Measurements from ENCODE around the gene GPBP1L1. TPM values are rescaled to one million over a fixed set of nuclear protein-coding genes. Genes with fewer than 3 reads are reported as not detected.

Gene GPBP1L1
- total and polyA plus RNA-seq, 12 donors = 34.5 to 122 (median 79.1) TPM

- Histone ChIP-seq H3K9me3 (replicated peaks in 1 of 3) (no peaks in the 10 kb centered on the region), H3K36me3 (replicated peaks in 1 of 2) (peaks cover 0 to 74% of the 10 kb centered on the region in 2 donors), H3K27me3 (no peaks in the 10 kb centered on the region), H3K4me3 (no peak overlapping the region), H3K4me1 (replicated peaks in 1 of 2) (peaks cover 4 to 12% of the 10 kb centered on the region in 2 donors), H3K27ac (peak overlapping the region in 1 of 5 donors; percentile 51)
- intact Hi-C loops (cut with DNase I) = no loop called here
- TF ChIP-seq POLR2A (IDR thresholded peaks at IDR 0.05) = no peak
- TF ChIP-seq CTCF (IDR thresholded peaks at IDR 0.05) = no peak
- DNase-seq = no peak
Observed at GRCh38 chr1:45629035-45629434, 57.3 kb downstream of the GPBP1L1 start.

GRCh38 chr1:45623972-45624371 is 62.4 kb downstream of the GPBP1L1 start, which contains the start of gene CCDC17:
CCDC17 (minus strand) TSS chr1:45624054; CDS start chr1:45623909, 145 bp downstream.
- no peaks in the 10 kb centered on the region for H3K27me3 ChIP-seq
- H3K4me3 ChIP-seq = no peak within 1 kb of the TSS
- peaks cover 1 to 10% of the 10 kb centered on the region in 2 donors for H3K4me1 ChIP-seq (replicated peaks in 1 of 2)
- H3K36me3 ChIP-seq (replicated peaks in 1 of 2) = peaks cover 0 to 23% of the 10 kb centered on the region in 2 donors
- 42 to 61% (median 51%) methylated on average over 4 of the region's 4 CpGs for WGBS, 4 donors
- TF ChIP-seq CTCF (IDR thresholded peaks at IDR 0.05) (no peak), POLR2A (IDR thresholded peaks at IDR 0.05) (no peak)
- DNase-seq = no peak
- H3K9me3 ChIP-seq (replicated peaks in 1 of 3) = no peaks in the 10 kb centered on the region
- peak within 1 kb of the TSS in 1 of 5 donors; percentile 44 for H3K27ac ChIP-seq
- intact Hi-C loops (cut with DNase I) = no loop called here

GRCh38 chr1:45622524-45623394 is 63.6 kb downstream of the GPBP1L1 start:
- Histone ChIP-seq H3K36me3 (replicated peaks in 1 of 2) (peaks cover 0 to 17% of the 10 kb centered on the region in 2 donors), H3K4me3 (no peak overlapping the region), H3K4me1 (replicated peaks in 1 of 2) (peaks cover 0 to 10% of the 10 kb centered on the region in 2 donors), H3K27me3 (no peaks in the 10 kb centered on the region), H3K27ac (peak overlapping the region in 2 of 5 donors; percentile 44), H3K9me3 (replicated peaks in 1 of 3) (no peaks in the 10 kb centered on the region)
- no peak for DNase-seq
- TF ChIP-seq CTCF (IDR thresholded peaks at IDR 0.05) (no peak), POLR2A (IDR thresholded peaks at IDR 0.05) (no peak)
- 63 to 84% (median 74%) methylated on average over 46 to 78 of the region's 78 CpGs for WGBS, 4 donors
- intact Hi-C loops (cut with DNase I) = no loop called here

- Histone ChIP-seq H3K4me3 (no peak overlapping the region), H3K9me3 (replicated peaks in 1 of 3) (no peaks in the 10 kb centered on the region), H3K4me1 (replicated peaks in 1 of 2) (peaks cover 0 to 10% of the 10 kb centered on the region in 2 donors), H3K36me3 (replicated peaks in 1 of 2) (peaks cover 0 to 20% of the 10 kb centered on the region in 2 donors), H3K27me3 (no peaks in the 10 kb centered on the region), H3K27ac (peak overlapping the region in 2 of 5 donors; percentile 44)
- TF ChIP-seq POLR2A (IDR thresholded peaks at IDR 0.05) (no peak), CTCF (IDR thresholded peaks at IDR 0.05) (no peak)
- DNase-seq = no peak
- intact Hi-C loops (cut with DNase I) = no loop called here
- 45 to 77% (median 73%) methylated on average over 4 to 18 of the region's 18 CpGs for WGBS, 4 donors
Observed at GRCh38 chr1:45621895-45622523, 64.3 kb downstream of the GPBP1L1 start.
